ENCODE measurements around the gene ACKR2. TPM values are rescaled to one million over a fixed set of nuclear protein-coding genes. Genes with fewer than 3 reads are reported as not detected.

The ACKR2 gene
- polyA plus RNA-seq, 1 donor from 2014 or later = not detected

DNA sequence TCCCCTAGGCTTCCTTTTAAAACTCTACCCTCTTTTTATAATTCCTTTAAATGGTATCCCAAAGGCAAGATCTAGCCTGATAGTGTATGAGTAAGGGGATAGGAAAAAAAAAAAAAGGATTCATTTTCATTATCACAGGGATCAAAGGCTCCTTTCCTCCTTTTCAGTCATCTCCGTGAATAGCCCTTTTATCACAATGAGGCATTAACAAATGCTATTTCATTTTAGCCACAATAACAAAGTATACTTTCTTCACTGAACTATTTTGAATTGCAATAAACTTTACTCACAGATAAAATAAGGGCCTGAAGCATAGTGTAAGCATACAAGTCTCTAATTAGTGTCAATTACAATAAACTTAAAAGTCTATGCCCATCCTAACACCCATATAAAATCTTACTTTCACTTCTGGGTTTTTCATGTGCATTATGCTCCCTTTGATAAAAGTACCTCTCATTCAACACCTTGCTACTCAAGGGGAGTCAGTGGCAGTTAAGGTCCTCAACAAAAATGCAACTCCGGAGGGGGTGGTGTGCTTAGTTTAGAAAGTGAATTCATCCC is 13.5 kb upstream of the ACKR2 start:
- Histone ChIP-seq H3K9me3 (ENCODE audit: low read length) (no peaks in the 10 kb centered on the region), H4K20me1 (ENCODE audit: insufficient read depth) (no peaks in the 10 kb centered on the region), H3K9me2 (ENCODE audit: insufficient read depth, low read length) (no peaks in the 10 kb centered on the region), H3K4me3 (ENCODE audit: low read length) (no peak overlapping the region), H3K36me3 (ENCODE audit: insufficient read depth, low read length) (no peaks in the 10 kb centered on the region), H3K27ac (ENCODE audit: low read length) (no peak overlapping the region), H3F3A (ENCODE audit: insufficient read depth, low read length, poor library complexity, severe bottlenecking) (no peaks in the 10 kb centered on the region), H3K79me2 (replicated peaks; ENCODE audit: insufficient read depth, low read length) (peaks cover 39% of the 10 kb centered on the region), H3K27me3 (ENCODE audit: insufficient read depth, low read depth, low read length) (no peaks in the 10 kb centered on the region), H3K4me2 (ENCODE audit: low read length) (no peak overlapping the region), H3K9ac (ENCODE audit: low read length) (no peak overlapping the region), H2AFZ (ENCODE audit: low read depth, low read length) (no peak overlapping the region)
- TF ChIP-seq MXI1 (conservative IDR thresholded peaks at IDR 0.05; ENCODE audit: poor library complexity, severe bottlenecking) (no peak), TAF1 (IDR thresholded peaks at IDR 0.05; ENCODE audit: low read depth) (no peak), SMC3 (conservative IDR thresholded peaks at IDR 0.05; ENCODE audit: poor library complexity) (no peak), EP300 (conservative IDR thresholded peaks at IDR 0.05; ENCODE audit: poor library complexity, severe bottlenecking) (no peak), RAD21 (conservative IDR thresholded peaks at IDR 0.05) (no peak), POLR2AphosphoS5 (IDR thresholded peaks at IDR 0.05) (no peak), EZH2 (IDR thresholded peaks at IDR 0.05; ENCODE audit: borderline replicate concordance, insufficient read depth, low read length, poor library complexity, severe bottlenecking) (no peak)
- TF ChIP-seq, protein P1, sequence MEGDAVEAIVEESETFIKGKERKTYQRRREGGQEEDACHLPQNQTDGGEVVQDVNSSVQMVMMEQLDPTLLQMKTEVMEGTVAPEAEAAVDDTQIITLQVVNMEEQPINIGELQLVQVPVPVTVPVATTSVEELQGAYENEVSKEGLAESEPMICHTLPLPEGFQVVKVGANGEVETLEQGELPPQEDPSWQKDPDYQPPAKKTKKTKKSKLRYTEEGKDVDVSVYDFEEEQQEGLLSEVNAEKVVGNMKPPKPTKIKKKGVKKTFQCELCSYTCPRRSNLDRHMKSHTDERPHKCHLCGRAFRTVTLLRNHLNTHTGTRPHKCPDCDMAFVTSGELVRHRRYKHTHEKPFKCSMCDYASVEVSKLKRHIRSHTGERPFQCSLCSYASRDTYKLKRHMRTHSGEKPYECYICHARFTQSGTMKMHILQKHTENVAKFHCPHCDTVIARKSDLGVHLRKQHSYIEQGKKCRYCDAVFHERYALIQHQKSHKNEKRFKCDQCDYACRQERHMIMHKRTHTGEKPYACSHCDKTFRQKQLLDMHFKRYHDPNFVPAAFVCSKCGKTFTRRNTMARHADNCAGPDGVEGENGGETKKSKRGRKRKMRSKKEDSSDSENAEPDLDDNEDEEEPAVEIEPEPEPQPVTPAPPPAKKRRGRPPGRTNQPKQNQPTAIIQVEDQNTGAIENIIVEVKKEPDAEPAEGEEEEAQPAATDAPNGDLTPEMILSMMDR (IDR thresholded peaks at IDR 0.05; ENCODE audit: poor library complexity, severe bottlenecking) = no peak
- TF ChIP-seq, protein P2, sequence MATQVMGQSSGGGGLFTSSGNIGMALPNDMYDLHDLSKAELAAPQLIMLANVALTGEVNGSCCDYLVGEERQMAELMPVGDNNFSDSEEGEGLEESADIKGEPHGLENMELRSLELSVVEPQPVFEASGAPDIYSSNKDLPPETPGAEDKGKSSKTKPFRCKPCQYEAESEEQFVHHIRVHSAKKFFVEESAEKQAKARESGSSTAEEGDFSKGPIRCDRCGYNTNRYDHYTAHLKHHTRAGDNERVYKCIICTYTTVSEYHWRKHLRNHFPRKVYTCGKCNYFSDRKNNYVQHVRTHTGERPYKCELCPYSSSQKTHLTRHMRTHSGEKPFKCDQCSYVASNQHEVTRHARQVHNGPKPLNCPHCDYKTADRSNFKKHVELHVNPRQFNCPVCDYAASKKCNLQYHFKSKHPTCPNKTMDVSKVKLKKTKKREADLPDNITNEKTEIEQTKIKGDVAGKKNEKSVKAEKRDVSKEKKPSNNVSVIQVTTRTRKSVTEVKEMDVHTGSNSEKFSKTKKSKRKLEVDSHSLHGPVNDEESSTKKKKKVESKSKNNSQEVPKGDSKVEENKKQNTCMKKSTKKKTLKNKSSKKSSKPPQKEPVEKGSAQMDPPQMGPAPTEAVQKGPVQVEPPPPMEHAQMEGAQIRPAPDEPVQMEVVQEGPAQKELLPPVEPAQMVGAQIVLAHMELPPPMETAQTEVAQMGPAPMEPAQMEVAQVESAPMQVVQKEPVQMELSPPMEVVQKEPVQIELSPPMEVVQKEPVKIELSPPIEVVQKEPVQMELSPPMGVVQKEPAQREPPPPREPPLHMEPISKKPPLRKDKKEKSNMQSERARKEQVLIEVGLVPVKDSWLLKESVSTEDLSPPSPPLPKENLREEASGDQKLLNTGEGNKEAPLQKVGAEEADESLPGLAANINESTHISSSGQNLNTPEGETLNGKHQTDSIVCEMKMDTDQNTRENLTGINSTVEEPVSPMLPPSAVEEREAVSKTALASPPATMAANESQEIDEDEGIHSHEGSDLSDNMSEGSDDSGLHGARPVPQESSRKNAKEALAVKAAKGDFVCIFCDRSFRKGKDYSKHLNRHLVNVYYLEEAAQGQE (IDR thresholded peaks at IDR 0.05; ENCODE audit: borderline replicate concordance) = no peak

DNA sequence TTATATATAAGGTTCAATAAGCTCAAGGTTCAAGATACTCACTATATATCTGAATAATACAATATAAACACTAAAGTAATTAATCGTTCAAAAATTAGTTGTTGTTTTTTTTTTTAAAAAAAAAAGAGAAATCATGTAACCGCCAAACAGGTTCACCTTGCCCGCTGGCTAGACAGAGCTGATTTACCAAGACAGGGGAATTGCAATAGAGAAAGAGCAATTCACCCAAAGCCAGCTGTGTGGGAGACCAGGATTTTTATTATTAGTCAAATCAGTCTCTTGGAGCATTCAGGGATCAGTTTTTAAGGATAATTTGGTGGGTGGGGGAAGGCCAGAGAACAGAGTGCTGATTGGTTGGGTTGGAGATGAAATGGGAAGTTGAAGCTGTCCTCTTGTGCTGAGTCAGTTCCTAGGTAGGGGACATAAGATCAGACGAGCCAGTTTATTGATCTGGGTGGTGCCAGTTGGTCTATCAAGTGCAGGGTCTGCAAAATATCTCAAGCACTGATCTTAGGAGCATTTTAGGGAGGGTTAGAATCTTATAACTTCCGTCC is 12.8 kb upstream of the ACKR2 start:
- Histone ChIP-seq H3F3A (ENCODE audit: insufficient read depth, low read length, poor library complexity, severe bottlenecking) (no peaks in the 10 kb centered on the region), H3K36me3 (ENCODE audit: insufficient read depth, low read length) (no peaks in the 10 kb centered on the region), H3K9ac (ENCODE audit: low read length) (no peak overlapping the region), H3K79me2 (replicated peaks; ENCODE audit: insufficient read depth, low read length) (peaks cover 46% of the 10 kb centered on the region), H3K4me2 (ENCODE audit: low read length) (no peak overlapping the region), H3K27ac (ENCODE audit: low read length) (no peak overlapping the region), H2AFZ (ENCODE audit: low read depth, low read length) (no peak overlapping the region), H4K20me1 (ENCODE audit: insufficient read depth) (no peaks in the 10 kb centered on the region), H3K27me3 (ENCODE audit: insufficient read depth, low read depth, low read length) (no peaks in the 10 kb centered on the region), H3K4me3 (ENCODE audit: low read length) (no peak overlapping the region), H3K9me2 (ENCODE audit: insufficient read depth, low read length) (no peaks in the 10 kb centered on the region), H3K9me3 (ENCODE audit: low read length) (no peaks in the 10 kb centered on the region)
- no peak for TF ChIP-seq EP300 (conservative IDR thresholded peaks at IDR 0.05; ENCODE audit: poor library complexity, severe bottlenecking)
- no peak for TF ChIP-seq SMC3 (conservative IDR thresholded peaks at IDR 0.05; ENCODE audit: poor library complexity)
- TF ChIP-seq, protein P2 (IDR thresholded peaks at IDR 0.05; ENCODE audit: borderline replicate concordance) = no peak
- TF ChIP-seq TAF1 (IDR thresholded peaks at IDR 0.05; ENCODE audit: low read depth) = no peak
- TF ChIP-seq, protein P1 (IDR thresholded peaks at IDR 0.05; ENCODE audit: poor library complexity, severe bottlenecking) = no peak
- TF ChIP-seq POLR2AphosphoS5 (IDR thresholded peaks at IDR 0.05) = no peak
- TF ChIP-seq MXI1 (conservative IDR thresholded peaks at IDR 0.05; ENCODE audit: poor library complexity, severe bottlenecking) = no peak
- TF ChIP-seq RAD21 (conservative IDR thresholded peaks at IDR 0.05) = no peak
- TF ChIP-seq EZH2 (IDR thresholded peaks at IDR 0.05; ENCODE audit: borderline replicate concordance, insufficient read depth, low read length, poor library complexity, severe bottlenecking) = no peak

Data from neural cell (in vitro differentiated cells).